Measurements from ENCODE around the gene S100A11.

DNA sequence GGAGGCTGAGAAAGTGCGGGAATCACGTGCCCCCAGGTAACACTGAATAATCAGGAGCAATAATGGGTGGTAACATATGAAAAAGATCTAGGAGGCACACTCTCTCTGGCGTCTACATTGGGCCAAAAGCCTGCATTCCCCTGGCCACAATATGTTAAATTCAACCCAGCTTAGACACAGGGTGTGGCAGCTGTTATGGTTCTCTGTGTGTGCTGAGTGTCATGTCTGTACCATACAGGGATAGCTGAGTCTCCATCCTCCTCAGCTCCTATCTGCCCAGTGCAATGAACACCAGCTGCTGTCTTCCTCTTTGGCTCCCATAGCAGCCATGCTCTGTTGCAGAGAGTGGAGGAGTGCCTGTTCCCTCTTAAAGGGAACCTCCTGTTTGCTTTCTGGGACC lies 14.3 kb downstream of the S100A11 start:
- TF ChIP-seq, protein P1, sequence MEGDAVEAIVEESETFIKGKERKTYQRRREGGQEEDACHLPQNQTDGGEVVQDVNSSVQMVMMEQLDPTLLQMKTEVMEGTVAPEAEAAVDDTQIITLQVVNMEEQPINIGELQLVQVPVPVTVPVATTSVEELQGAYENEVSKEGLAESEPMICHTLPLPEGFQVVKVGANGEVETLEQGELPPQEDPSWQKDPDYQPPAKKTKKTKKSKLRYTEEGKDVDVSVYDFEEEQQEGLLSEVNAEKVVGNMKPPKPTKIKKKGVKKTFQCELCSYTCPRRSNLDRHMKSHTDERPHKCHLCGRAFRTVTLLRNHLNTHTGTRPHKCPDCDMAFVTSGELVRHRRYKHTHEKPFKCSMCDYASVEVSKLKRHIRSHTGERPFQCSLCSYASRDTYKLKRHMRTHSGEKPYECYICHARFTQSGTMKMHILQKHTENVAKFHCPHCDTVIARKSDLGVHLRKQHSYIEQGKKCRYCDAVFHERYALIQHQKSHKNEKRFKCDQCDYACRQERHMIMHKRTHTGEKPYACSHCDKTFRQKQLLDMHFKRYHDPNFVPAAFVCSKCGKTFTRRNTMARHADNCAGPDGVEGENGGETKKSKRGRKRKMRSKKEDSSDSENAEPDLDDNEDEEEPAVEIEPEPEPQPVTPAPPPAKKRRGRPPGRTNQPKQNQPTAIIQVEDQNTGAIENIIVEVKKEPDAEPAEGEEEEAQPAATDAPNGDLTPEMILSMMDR (conservative IDR thresholded peaks at IDR 0.05 in 1 of 2, IDR thresholded peaks at IDR 0.05 in 1 of 2; ENCODE audit: extremely low read depth in 1 of 2, insufficient read depth in 1 of 2, low read depth in 1 of 2, low read length in 2 of 2): no peak
- no peak for TF ChIP-seq EZH2 (IDR thresholded peaks at IDR 0.05; ENCODE audit: borderline replicate concordance, low read length)

All from mammary epithelial cell (primary cell).